ENCODE measurements around the gene ST3GAL4. TPM values are rescaled to one million over a fixed set of nuclear protein-coding genes. Genes with fewer than 3 reads are reported as not detected.
"Not testable (repeated sequence)": the region's sequence is repeated elsewhere in the genome, so short reads cannot be mapped to it uniquely, and the experiment has no call there.

The ST3GAL4 gene
- polyA plus RNA-seq, 1 of the 3 experiments (the other 2 are of a cell fraction): 32.0 TPM

- Histone ChIP-seq H3K27me3 (ENCODE audit: insufficient read depth) (no peaks in the 10 kb centered on the region), H3K79me2 (ENCODE audit: insufficient read depth) (peaks cover 35% of the 10 kb centered on the region), H3K4me1 (ENCODE audit: control insufficient read depth in 1 of 2, insufficient read depth in 2 of 2, low read depth in 1 of 2, low read length in 1 of 2) (peaks cover 26 to 45% of the 10 kb centered on the region in 2 experiments; a peak in 3 of 4 replicates), H3K36me3 (replicated peaks in 1 of 2; ENCODE audit: control insufficient read depth in 1 of 2, insufficient read depth in 2 of 2, low read length in 1 of 2) (peaks cover 4 to 8% of the 10 kb centered on the region in 2 experiments), H3K9me2 (no peaks in the 10 kb centered on the region), H2AFZ (ENCODE audit: low read depth) (no peak overlapping the region), H4K20me1 (ENCODE audit: insufficient read depth) (no peaks in the 10 kb centered on the region), H3K27ac (ENCODE audit: low read depth in 2 of 2, low read length in 1 of 2) (peak overlapping the region; percentile 61 to 62), H3K9ac (no peak overlapping the region; the same call in 1 of the 2 replicates), H3F3A (replicated peaks; ENCODE audit: insufficient read depth) (peaks cover 12% of the 10 kb centered on the region), H3K9me3 (no peaks in the 10 kb centered on the region), H3K4me3 (ENCODE audit: low read depth in 2 of 2, low read length in 1 of 2) (no peak overlapping the region), H3K4me2 (peak overlapping the region; percentile 23)
- CTCF ChIA-PET: no interaction called here
- DNase-seq: no peak
- POLR2A ChIA-PET: interaction anchor here (1.0 kb wide), 1 partner anchor 46 kb away, joined by 3 read pairs; no protein-coding TSS in a partner anchor
- TF ChIP-seq, protein P1, sequence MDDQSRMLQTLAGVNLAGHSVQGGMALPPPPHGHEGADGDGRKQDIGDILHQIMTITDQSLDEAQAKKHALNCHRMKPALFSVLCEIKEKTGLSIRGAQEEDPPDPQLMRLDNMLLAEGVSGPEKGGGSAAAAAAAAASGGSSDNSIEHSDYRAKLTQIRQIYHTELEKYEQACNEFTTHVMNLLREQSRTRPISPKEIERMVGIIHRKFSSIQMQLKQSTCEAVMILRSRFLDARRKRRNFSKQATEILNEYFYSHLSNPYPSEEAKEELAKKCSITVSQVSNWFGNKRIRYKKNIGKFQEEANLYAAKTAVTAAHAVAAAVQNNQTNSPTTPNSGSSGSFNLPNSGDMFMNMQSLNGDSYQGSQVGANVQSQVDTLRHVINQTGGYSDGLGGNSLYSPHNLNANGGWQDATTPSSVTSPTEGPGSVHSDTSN (IDR thresholded peaks at IDR 0.05): 0 out of 2 replicates have a peak, but pooled peaks have one; percentile 23
- TF ChIP-seq MEF2A (IDR thresholded peaks at IDR 0.05; ENCODE audit: borderline replicate concordance, low read depth) (no peak), FOSL2 (IDR thresholded peaks at IDR 0.05; ENCODE audit: borderline replicate concordance, low read depth) (peak; percentile 21; the same call in 1 of the 2 replicates)
- 61% methylated on average over 13 of the region's 17 CpGs for whole genome bisulfite sequencing (ENCODE audit: low lambda C conversion rate)
These were observed 9.5 kb upstream of the ST3GAL4 start for GRCh38 chr11:126345759-126346585.

DNA sequence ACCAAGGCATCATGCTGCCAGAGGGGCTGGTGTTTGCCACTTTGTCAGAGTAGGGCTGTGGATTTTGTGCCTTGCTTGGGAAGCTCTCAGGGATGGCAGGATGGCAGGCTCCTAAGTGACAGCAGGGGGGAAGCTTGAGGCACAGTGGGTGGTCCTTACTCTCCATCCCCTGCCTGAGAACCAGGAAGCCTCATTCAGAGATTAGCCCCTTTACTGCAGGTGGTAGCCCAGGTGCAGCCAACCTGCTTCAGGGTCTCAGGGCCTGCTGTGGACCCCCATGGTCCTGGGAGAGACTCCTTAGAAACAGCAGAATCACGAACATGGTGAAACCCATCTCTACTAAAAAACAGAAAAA, 8.9 kb upstream of the ST3GAL4 start:
- POLR2A ChIA-PET: interaction anchor here (1.0 kb wide), 1 partner anchor 46 kb away, joined by 3 read pairs; no protein-coding TSS in a partner anchor
- no peak overlapping the region for H3K4me3 ChIP-seq (ENCODE audit: low read depth in 2 of 2, low read length in 1 of 2)
- 100% methylated on average over 1 of the region's 1 CpG for WGBS (ENCODE audit: low lambda C conversion rate)
- TF ChIP-seq, protein P2, sequence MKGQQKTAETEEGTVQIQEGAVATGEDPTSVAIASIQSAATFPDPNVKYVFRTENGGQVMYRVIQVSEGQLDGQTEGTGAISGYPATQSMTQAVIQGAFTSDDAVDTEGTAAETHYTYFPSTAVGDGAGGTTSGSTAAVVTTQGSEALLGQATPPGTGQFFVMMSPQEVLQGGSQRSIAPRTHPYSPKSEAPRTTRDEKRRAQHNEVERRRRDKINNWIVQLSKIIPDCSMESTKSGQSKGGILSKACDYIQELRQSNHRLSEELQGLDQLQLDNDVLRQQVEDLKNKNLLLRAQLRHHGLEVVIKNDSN (IDR thresholded peaks at IDR 0.05; ENCODE audit: borderline replicate concordance, low read depth): no peak
- TF ChIP-seq RFX5 (IDR thresholded peaks at IDR 0.05; ENCODE audit: low read length): no peak
- TF ChIP-seq JUND (IDR thresholded peaks at IDR 0.05): no peak
- TF ChIP-seq USF2 (IDR thresholded peaks at IDR 0.05; ENCODE audit: borderline replicate concordance, low read depth, low read length): no peak
- TF ChIP-seq ZBTB33 (IDR thresholded peaks at IDR 0.05; ENCODE audit: borderline replicate concordance, low read depth): no peak
- H3K4me1 ChIP-seq (ENCODE audit: control insufficient read depth in 1 of 2, insufficient read depth in 2 of 2, low read depth in 1 of 2, low read length in 1 of 2): peaks cover 22 to 42% of the 10 kb centered on the region in 2 experiments; a peak in 3 of 4 replicates
- no peak overlapping the region for H2AFZ ChIP-seq (ENCODE audit: low read depth)
- peaks cover 41% of the 10 kb centered on the region for H3K79me2 ChIP-seq (ENCODE audit: insufficient read depth)
- H3F3A ChIP-seq (replicated peaks; ENCODE audit: insufficient read depth): peaks cover 7% of the 10 kb centered on the region
- no peaks in the 10 kb centered on the region for H4K20me1 ChIP-seq (ENCODE audit: insufficient read depth)
- H3K27ac ChIP-seq (ENCODE audit: low read depth in 2 of 2, low read length in 1 of 2): peak overlapping the region; percentile 61 to 62
- H3K27me3 ChIP-seq (ENCODE audit: insufficient read depth): no peaks in the 10 kb centered on the region
- peaks cover 4 to 10% of the 10 kb centered on the region in 2 experiments for H3K36me3 ChIP-seq (replicated peaks in 1 of 2; ENCODE audit: control insufficient read depth in 1 of 2, insufficient read depth in 2 of 2, low read length in 1 of 2)
- no peak for DNase-seq
- CTCF ChIA-PET: no interaction called here
- no peak overlapping the region for H3K9ac ChIP-seq
- no peaks in the 10 kb centered on the region for H3K9me2 ChIP-seq
- H3K9me3 ChIP-seq: no peaks in the 10 kb centered on the region
- peak overlapping the region; percentile 23; the same call in 1 of the 2 replicates for H3K4me2 ChIP-seq

DNA sequence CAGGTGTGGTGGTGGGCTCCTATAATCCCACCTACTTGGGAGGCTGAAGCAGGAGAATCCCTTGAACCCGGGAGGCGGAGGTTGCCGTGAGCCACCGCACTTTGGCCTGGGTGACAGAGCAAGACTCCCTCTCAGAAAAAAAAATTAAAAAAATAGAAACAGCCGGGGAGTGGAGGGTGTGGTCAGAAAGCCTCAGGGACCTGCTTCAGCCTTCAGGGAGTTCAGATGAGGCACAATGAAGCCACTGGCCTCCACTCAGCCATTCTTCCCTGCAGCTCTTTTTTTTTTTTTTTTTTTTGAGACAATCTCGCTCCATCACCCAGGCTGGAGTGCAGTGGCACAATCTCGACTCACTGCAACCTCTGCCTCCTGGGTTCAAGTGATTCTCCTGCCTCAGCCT, 8.5 kb upstream of the ST3GAL4 start:
- H4K20me1 ChIP-seq (ENCODE audit: insufficient read depth); H2AFZ ChIP-seq (ENCODE audit: low read depth); H3K9me3 ChIP-seq; H3K9ac ChIP-seq; H3K27me3 ChIP-seq (ENCODE audit: insufficient read depth); H3K4me2 ChIP-seq; H3F3A ChIP-seq (replicated peaks; ENCODE audit: insufficient read depth); H3K9me2 ChIP-seq; DNase-seq; H3K4me3 ChIP-seq (ENCODE audit: low read depth in 2 of 2, low read length in 1 of 2); CTCF ChIA-PET: not testable (repeated sequence)
- 87% methylated on average over 7 of the region's 7 CpGs for WGBS (ENCODE audit: low lambda C conversion rate)
- Histone ChIP-seq H3K4me1 (ENCODE audit: control insufficient read depth in 1 of 2, insufficient read depth in 2 of 2, low read depth in 1 of 2, low read length in 1 of 2) (peaks cover 19 to 41% of the 10 kb centered on the region in 2 experiments; a peak in 3 of 4 replicates), H3K36me3 (replicated peaks in 1 of 2; ENCODE audit: control insufficient read depth in 1 of 2, insufficient read depth in 2 of 2, low read length in 1 of 2) (peaks cover 6 to 10% of the 10 kb centered on the region in 2 experiments), H3K79me2 (ENCODE audit: insufficient read depth) (peaks cover 44% of the 10 kb centered on the region), H3K27ac (ENCODE audit: low read depth in 2 of 2, low read length in 1 of 2) (peak overlapping the region in 1 of 2 experiments; percentile 62; a peak in 1 of 4 replicates)
- POLR2A ChIA-PET: interaction anchor here (1.0 kb wide), 1 partner anchor 45 kb away, joined by 3 read pairs; no protein-coding TSS in a partner anchor
